Measurements from ENCODE around the gene UAP1L1. TPM values are rescaled to one million over a fixed set of nuclear protein-coding genes. Genes with fewer than 3 reads are reported as not detected.

UAP1L1 gene
- polyA plus RNA-seq, 1 donor from 2014 or later = 0.21 TPM

- no peaks in the 10 kb centered on the region for H3K27me3 ChIP-seq (ENCODE audit: insufficient read depth, low read depth, low read length)
- no peaks in the 10 kb centered on the region for H3K9me2 ChIP-seq (ENCODE audit: insufficient read depth, low read length)
- H3K36me3 ChIP-seq (ENCODE audit: insufficient read depth, low read length) = peaks cover 4% of the 10 kb centered on the region
- no peak overlapping the region for H2AFZ ChIP-seq (ENCODE audit: low read depth, low read length)
- H4K20me1 ChIP-seq (ENCODE audit: insufficient read depth) = no peaks in the 10 kb centered on the region
- TF ChIP-seq EZH2 (IDR thresholded peaks at IDR 0.05; ENCODE audit: borderline replicate concordance, insufficient read depth, low read length, poor library complexity, severe bottlenecking) (no peak), CTCF (IDR thresholded peaks at IDR 0.05; ENCODE audit: poor library complexity, severe bottlenecking) (no peak), REST (IDR thresholded peaks at IDR 0.05; ENCODE audit: borderline replicate concordance) (no peak), SMC3 (conservative IDR thresholded peaks at IDR 0.05; ENCODE audit: poor library complexity) (no peak), MXI1 (conservative IDR thresholded peaks at IDR 0.05; ENCODE audit: poor library complexity, severe bottlenecking) (no peak), RAD21 (conservative IDR thresholded peaks at IDR 0.05) (no peak), POLR2AphosphoS5 (IDR thresholded peaks at IDR 0.05) (no peak), TAF1 (IDR thresholded peaks at IDR 0.05; ENCODE audit: low read depth) (no peak), EP300 (conservative IDR thresholded peaks at IDR 0.05; ENCODE audit: poor library complexity, severe bottlenecking) (no peak)
- H3F3A ChIP-seq (ENCODE audit: insufficient read depth, low read length, poor library complexity, severe bottlenecking) = no peaks in the 10 kb centered on the region
- H3K27ac ChIP-seq (ENCODE audit: low read length) = no peak overlapping the region
- no peaks in the 10 kb centered on the region for H3K79me2 ChIP-seq (replicated peaks; ENCODE audit: insufficient read depth, low read length)
- no peak overlapping the region for H3K4me2 ChIP-seq (ENCODE audit: low read length)
- H3K4me3 ChIP-seq (ENCODE audit: low read length) = no peak overlapping the region
- no peak overlapping the region for H3K9ac ChIP-seq (ENCODE audit: low read length)
- H3K9me3 ChIP-seq (ENCODE audit: low read length) = no peaks in the 10 kb centered on the region
Observed at GRCh38 chr9:137107312-137107921, 30.1 kb downstream of the UAP1L1 start.

- Histone ChIP-seq H2AFZ (ENCODE audit: low read depth, low read length) (no peak overlapping the region), H3K27ac (ENCODE audit: low read length) (no peak overlapping the region), H3K4me2 (ENCODE audit: low read length) (no peak overlapping the region), H3K9me3 (ENCODE audit: low read length) (no peaks in the 10 kb centered on the region), H3K4me3 (ENCODE audit: low read length) (no peak overlapping the region), H3K36me3 (ENCODE audit: insufficient read depth, low read length) (no peaks in the 10 kb centered on the region), H3K9me2 (ENCODE audit: insufficient read depth, low read length) (no peaks in the 10 kb centered on the region), H3F3A (ENCODE audit: insufficient read depth, low read length, poor library complexity, severe bottlenecking) (no peaks in the 10 kb centered on the region), H3K9ac (ENCODE audit: low read length) (no peak overlapping the region), H4K20me1 (ENCODE audit: insufficient read depth) (no peaks in the 10 kb centered on the region), H3K79me2 (replicated peaks; ENCODE audit: insufficient read depth, low read length) (no peaks in the 10 kb centered on the region), H3K27me3 (ENCODE audit: insufficient read depth, low read depth, low read length) (no peaks in the 10 kb centered on the region)
- TF ChIP-seq EP300 (conservative IDR thresholded peaks at IDR 0.05; ENCODE audit: poor library complexity, severe bottlenecking) (no peak), MXI1 (conservative IDR thresholded peaks at IDR 0.05; ENCODE audit: poor library complexity, severe bottlenecking) (no peak), TAF1 (IDR thresholded peaks at IDR 0.05; ENCODE audit: low read depth) (no peak), POLR2AphosphoS5 (IDR thresholded peaks at IDR 0.05) (no peak), RAD21 (conservative IDR thresholded peaks at IDR 0.05) (no peak), REST (IDR thresholded peaks at IDR 0.05; ENCODE audit: borderline replicate concordance) (no peak), CTCF (IDR thresholded peaks at IDR 0.05; ENCODE audit: poor library complexity, severe bottlenecking) (no peak), SMC3 (conservative IDR thresholded peaks at IDR 0.05; ENCODE audit: poor library complexity) (no peak), EZH2 (IDR thresholded peaks at IDR 0.05; ENCODE audit: borderline replicate concordance, insufficient read depth, low read length, poor library complexity, severe bottlenecking) (no peak)
Observed at GRCh38 chr9:137107982-137108381, 30.7 kb downstream of the UAP1L1 start.

All from neural cell (in vitro differentiated cells).